GM18520 (cell line): Measurements from ENCODE around the gene PCSK5.

Experiments used
- ATAC-seq: cut with Tn5 transposase; IDR thresholded peaks from one replicate; pipeline ENCODE4 v1.9.1; 2021; ENCODE audit not compliant: unreplicated experiment

PCSK5 gene

DNA sequence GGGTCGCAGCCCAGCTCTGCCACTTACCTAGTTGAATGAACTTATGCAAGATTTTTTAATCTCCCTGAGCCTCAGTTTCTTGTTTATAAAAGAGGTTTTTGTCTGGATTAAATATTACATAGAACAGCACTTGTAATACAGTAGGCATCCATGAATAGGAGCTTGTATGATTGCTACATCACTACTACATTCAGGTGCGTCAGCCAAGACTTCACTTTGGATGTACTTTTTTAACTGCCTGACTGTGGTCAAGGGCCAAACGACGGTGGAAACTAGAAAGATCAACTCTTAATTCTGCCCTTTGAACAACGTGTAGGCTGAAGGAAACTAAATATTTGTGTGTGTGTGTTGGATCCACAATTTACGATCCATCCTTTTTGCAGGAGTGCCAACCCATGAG is 330.9 kb downstream of the PCSK5 start:
- ATAC-seq = no peak

DNA sequence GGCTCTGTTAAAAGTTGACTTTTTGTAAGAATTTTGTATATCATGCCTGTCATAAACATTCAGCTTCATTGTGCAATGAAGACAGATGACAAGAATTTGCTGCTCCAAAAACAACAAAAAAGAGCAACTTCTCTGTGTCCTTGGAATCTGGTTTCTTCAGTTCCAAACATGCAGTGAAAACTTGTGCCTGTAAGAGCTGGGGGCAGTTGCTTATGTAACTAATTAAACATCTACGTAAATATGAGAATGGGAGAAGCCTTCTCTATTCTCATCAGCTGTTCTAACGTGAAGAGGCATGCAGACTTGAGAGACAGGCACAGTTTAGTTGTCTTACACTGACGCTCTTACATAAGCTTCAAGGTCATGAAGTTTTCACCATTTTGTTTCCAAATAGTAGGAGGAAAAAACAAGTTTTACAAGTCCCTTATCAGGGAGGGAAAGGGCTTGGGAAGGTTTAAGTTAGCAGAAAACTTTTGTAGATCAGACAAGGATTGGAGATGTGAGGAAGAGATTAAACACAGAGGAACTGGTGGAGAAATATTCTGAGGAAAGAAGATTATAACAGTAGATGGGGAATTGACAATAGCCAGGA is 333.4 kb downstream of the PCSK5 start:
- no peak for ATAC-seq

DNA sequence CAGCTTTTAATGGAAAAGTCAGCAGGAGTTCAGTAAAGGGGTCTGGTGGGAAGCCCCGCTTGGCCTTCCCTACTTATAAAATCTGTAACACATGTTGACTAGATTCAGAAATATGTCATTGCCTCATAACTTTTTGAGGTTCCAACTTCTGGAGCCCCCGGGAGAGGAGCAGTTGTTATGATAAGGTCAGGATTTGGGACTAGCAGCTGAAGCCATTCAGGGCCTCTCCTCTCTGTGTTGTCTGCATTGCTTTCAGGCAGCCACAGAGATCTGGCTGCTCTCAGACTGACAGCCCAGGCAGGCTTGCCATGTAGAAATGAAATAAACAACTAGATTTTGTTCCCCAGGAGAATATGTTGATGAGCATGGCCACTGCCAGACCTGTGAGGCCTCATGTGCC is 336.7 kb downstream of the PCSK5 start:
- no peak for ATAC-seq

DNA sequence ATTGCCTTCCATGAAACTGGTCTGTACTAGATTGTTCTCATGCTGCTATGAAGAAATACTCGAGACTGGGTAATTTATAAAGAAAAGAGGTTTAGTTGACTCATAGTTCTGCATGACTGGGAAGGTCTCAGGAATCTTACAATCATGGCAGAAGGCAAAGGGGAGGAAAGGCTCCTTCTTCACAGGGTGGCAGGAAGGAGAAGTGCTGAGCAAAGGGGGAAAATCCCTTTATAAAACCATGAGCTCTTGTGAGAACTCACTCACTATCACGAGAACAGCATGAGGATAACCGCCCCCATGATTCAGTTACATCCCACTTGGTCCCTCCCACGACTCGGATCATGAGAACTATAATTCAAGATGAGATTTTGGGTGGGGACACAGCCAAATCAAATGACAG is 340.5 kb downstream of the PCSK5 start:
- no peak for ATAC-seq

DNA sequence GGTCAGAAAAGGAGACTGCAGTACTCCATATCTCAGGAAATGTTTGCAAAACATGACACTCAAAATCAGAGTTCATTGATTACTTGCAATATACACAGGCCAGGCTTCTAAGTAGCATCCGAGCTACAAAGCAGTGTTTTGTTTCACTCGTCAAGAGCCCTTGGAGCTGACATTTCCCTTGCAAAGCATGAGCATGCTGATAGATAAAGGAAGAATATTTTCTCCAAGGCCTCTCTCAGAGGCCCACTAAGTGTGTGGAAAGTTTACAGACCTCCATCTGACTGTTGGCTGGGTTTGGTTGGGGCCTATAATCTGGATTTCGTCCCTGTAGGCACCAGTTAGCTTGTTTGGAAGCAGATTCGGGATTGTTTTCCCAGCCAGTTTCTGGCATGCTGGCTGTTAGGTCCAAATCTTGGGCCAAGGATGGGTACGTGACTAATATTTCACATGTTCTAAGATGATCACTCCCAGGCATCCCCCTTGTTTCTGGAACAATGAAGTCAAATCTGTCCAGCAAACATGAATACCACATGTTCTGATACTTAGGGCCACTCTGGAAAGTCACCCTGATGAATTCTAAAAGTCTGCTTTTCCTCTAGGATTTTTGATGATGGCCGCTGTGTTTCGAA is 342.5 kb downstream of the PCSK5 start:
- ATAC-seq = no peak

DNA sequence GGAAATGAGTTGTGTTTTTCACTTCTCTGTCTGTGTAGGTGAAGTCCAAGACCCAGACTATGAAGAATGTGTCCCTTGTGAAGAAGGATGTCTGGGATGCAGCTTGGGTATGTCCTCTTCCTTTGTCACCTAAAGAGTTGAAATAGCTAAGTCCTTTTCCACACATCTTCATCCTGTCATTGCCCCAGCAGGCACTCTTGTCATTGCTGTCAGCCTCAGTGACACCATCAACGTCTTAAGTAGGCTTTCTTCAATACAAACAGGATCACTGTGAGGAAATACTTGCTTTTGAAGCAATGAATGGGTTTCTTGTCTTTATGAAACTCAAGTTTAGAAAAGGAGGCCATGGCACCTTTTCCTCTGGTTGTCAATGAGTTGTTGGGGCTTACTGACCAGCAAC is 350.1 kb downstream of the PCSK5 start:
- ATAC-seq = no peak

DNA sequence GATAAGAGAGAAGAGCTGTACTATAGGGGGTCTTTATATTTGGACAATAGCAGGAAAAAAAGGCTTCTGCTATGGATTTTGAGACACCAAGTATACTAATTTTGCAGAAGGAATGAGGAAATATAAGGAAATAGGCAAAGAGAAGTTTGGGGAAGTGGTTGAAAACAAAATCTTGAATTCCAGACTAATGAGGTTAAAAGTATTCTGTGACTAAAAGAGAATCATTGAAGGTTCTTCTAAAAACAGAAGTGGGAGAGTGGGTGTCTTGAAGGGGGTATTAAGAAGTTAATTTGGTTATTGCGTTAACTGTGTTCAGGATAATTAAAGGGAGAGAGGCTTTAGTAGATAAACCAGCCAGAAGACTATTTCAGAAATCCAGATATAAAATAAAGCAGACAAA is 355.0 kb downstream of the PCSK5 start:
- ATAC-seq = no peak

DNA sequence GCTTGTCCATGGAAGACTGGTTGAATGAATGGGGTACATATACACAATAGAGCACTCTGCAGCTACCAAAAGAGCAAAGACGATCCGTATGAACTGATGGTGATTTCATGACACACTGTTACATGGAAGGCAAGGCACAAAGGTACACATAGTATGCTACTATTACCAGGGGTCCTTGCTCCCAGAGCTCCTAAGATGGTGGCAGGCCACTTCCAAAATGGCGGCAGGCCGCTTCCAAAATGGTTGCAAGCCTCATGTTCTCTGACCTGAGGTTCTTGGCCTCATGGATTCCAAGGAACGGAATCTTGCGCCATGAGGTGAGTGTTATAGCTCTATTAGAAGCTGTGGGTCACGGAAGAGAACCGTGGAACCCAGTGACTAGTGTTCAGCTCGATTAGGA is 356.2 kb downstream of the PCSK5 start:
- ATAC-seq = no peak

DNA sequence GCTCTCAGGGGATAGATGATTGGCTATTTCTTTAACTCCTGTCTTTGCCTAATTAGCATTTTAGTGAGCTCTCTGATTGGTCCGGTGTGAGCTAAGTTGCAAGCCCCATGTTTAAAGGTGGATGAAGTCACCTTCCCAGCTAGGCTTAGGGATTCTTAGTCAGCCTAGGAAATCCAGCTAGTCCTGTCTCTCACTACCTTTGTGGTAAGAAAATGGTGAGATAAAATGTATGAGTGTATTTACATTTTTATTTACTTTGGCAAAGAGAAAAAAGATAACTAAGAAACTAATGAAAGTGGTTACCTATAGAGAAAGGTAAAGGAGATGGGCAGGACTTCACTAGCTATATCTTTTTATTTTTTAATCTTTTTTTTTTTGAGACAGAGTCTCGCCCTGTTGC is 357.0 kb downstream of the PCSK5 start:
- ATAC-seq = no peak

DNA sequence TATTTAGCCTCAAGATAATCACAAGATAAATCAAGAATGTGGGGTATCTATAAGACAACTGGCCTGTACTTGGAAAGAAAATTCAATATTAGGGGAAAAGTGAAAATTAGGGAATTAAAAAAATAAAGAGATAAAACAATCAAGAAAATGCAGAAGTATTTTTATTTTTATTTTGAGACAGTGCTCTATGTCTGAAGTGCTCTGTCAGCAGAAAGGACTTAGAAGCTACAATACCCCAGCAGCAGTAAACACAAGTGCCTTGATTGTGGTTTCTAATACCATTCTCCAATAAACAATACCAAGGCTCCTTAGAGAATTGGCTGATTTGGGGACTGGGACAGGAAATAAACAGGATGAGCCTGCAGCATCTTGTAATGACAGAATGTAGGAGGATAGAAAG is 358.8 kb downstream of the PCSK5 start:
- ATAC-seq = no peak

DNA sequence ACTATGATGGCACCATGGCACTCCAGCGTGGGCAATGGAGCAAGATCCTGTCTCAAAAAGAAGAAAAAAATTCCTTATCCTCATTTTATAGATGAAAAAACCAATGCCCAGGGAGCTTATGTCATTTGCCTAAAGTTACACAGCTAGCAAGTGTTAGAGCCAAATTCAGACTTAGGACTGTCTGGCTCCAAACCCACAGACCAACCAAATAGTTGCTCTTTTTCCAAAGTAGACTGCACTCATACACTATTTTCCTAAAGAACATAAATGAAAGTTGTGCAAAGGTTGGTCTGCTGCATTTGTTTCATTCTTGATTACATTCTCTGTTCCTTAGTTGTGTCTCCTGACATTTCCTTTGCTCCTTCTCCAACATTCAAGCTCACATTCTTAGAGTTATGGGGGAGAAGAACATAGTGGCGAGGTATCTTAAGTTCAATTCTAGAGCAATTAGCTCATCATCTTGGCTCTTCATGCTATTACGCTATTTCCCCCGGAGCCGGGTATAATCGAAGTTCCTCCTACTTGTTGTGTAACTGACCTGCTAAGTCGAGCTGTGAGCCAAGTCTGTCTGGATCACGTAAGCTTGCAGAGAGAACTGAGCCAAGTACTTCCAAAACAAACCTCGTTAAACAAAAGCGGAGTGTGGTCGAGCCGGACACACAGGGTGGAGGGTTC is 365.4 kb downstream of the PCSK5 start:
- no peak for ATAC-seq

DNA sequence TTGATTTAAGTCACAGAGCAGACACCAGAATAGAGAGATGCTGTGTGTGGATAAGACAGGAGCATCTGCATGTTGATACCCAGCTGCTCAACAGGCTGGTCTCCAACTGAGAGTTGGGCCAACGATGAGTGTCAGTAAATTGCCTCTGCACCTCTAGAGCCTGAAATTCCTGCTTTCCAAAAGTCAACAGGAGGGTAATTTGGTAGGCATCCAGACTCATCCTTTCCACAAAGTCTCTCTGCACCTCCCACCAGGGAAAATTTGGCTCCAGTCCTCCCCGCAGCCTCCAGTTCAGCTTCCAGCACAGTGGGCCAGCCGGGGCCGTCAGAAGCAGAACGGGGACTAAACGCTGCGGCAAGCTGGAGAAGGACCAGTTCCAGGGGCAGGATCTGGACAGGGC is 366.8 kb downstream of the PCSK5 start:
- ATAC-seq = no peak

DNA sequence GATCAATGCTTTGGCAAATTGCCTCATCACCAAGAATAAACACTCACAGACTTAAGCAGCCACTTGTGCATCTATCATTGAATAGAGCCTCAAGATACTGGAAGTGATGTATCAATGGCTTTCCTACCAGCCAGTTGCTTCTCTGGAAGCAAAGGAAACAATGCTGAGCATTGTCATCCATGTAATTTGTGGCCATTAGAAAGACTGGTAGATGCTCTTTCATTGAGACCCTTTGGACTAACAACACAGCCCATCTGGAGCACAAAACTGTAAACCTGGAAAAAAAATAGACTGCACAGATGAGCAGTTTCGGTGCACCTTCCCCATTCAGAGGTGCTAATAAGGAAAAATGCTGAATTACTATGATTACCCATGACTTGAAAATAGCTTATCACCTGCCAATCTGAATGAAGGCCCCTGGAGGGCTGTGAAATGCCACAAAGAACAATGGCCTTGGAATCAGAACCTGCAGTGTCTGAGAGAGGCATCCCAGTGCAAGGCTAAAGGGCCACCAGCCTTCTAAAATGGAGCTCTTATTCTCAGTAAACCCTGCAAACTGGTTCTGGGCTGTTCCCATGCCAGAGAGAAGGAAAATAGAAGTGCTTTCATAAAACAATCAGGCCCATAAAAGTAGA is 376.3 kb downstream of the PCSK5 start:
- ATAC-seq = no peak

DNA sequence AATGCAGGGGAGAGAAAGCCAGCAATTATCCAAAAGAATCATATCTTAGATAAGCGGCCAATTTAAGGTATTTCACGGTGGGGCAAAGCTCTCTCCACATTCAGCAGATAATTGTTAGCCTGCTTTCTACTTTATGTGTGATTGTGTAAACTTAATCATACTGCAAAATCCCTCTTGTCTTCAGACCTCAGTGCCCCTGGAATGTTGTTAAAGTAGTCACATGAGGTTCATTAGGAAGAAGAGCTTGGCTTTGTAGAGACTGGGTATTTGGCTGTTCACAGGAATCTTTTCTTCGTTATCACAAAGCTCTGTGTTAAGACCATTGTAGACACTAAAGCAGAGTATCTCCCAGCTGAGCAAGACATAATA is 376.8 kb downstream of the PCSK5 start:
- no peak for ATAC-seq

DNA sequence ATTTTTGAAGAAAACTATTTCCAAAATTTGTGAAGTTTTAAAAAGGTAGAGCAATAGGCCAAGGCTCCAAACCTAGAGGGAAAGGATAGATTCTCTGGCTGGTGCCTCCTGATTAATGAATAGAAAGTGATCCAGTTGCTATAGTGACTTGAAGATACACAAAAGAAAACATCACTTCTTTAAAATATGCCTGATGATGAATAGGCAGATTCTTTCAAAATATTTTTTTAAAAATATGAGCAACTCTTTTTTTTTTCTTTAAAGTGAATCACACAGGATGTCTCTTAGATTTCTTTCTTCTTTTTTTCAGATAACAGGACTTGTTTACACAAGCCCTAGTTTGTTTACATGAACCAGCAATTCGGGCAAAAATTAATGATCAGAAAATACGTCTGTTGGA is 379.3 kb downstream of the PCSK5 start:
- no peak for ATAC-seq

DNA sequence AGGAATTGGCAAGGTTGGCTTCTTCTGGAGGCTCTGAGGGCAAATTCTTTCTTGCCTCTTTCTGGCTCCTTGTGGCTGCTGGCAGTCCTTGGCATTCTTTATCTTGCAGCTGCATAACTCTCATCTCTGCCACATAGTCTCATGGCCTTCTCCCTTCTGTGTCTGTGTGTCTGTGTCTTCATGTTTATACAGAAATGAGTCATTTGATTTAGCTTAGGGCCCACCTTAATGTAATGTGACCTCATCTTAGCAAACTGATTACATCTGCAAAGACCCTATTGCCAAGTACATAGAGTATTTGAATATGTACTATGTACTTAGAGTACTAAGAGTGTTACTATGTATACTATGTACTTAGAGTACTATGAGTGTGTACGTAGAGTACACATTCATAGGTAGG is 381.3 kb downstream of the PCSK5 start:
- no peak for ATAC-seq

DNA sequence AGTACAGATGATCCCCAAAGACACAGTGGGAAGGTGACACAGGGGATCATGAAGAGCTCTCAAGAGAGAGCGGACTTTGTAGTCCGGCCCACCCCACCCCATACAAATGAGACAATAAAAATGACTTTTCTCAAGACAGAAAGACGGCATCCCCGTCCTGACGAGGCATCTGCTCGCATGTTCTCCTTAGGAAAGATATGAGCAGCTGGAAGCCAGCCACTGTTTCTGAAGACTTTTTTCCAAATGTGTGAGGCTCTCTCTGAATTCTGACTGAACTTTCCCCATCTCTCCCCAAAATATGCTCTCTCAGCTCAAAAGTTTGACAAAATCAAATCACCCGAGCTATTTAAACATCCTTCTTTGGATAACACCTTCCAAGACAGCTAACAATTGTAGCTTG is 398.6 kb downstream of the PCSK5 start:
- ATAC-seq = no peak

DNA sequence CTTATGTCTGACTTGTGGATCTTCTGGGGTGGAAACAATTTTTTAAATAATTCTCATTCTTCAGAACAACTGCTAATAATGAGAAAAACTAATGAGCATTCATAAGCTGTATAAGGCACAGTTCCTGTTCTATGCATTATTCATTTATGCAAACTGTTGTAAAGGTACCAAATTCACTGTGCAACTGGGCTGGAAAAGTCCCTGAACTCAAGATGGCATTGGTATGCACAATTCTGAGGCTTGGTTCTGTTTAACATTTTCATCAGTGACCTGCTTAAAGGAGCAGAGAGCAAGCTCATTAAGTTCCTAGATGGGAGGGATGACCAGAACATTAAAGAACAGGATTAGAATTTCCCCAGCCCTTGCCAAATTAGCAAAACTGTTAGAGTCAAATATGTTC is 399.2 kb downstream of the PCSK5 start:
- no peak for ATAC-seq

DNA sequence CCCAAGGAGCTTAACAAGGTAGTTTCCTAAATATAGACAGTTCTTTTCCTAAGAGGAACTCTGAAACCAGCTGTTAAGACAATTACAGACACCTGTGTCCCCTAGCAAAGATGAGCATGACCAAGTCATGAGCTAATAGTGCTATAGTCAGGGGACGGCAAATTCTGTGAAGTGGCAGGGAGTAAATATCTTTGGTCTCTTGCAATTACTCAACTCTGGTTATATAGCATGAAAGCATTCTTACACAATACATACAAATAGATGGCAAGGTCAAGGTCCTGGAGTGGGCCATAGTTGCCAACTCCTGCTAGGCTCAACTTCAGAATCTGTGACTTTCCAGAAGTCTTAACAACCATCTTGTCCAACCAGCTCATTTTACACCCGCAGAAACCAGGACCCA is 400.1 kb downstream of the PCSK5 start:
- no peak for ATAC-seq

DNA sequence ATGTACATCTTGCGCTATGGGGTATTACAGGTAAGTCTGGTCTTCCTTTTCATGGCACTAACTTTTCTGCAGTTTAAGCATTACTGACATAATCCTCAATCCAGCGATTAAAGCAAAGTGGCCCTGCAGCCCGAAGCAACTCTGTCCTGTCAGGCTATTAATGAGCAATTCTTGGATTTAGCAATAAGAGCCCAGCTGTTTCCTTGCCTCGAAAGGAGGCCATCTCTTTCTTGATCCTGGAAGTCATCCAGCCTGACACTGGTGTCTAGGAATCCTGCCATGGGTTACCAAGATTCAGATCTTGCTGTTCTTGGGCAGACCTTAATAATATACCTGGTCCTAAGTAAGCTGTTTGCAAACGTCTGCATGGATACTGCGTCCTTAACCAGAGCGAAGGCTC is 401.8 kb downstream of the PCSK5 start:
- ATAC-seq = no peak

DNA sequence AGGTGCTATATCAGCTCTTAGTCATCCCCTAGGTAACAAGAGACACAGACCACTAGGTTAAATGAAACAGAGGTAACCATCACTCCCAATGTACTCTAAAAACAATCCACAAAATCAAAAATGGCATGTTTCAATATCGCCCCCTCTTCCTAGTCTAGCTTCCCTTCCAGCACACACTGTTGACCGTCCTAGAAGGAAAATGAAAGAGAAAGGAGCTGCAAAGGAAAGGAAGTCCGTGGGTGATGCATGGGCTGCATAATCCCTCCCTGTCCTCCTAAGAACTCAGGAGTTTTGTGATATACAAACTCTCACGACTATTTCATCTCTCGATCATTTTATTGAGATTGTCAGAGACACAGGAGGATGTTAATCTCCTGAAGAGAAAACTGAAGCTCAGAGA is 402.2 kb downstream of the PCSK5 start:
- ATAC-seq = no peak

DNA sequence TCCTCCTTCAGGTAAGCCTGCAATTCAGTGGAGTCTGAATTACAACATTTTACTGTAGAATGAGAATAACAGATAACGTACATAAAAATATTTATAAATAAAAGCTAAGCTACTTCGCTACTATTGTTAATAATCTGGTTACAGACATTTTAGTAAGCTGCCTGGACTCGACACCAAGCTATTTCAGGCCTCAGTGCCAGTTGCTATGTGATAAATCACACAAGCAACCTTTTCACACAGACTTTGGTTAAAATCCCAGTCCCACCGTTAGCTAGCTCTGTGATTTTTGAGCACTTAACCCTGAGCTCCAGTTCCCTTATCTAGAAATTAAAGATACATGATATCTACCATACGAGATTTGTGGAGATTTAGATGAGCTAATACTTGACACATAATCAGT is 403.8 kb downstream of the PCSK5 start:
- no peak for ATAC-seq
